KOPT-K1 (cell line): ENCODE measurements around the gene MORN5.
"Not testable (repeated sequence)": the region's sequence is repeated elsewhere in the genome, so short reads cannot be mapped to it uniquely, and the experiment has no call there.

Experiments used
- H3K27ac ChIP-seq: fragments of 200-600 bp; sonication (generic); 2 replicates; pipeline ENCODE4 v1.5.1; 2016; ENCODE audit warnings: antibody characterized with exemption, mild to moderate bottlenecking, low read depth, low read length; ENCODE audit not compliant: poor library complexity, severe bottlenecking
- H3K36me3 ChIP-seq: fragments of 200-600 bp; sonication (generic); 2 replicates; pipeline ENCODE4 v1.5.1; 2017; ENCODE audit warnings: antibody characterized with exemption, mild to moderate bottlenecking, low read length, moderate library complexity; ENCODE audit not compliant: insufficient read depth
- H3K9me3 ChIP-seq: fragments of 200-600 bp; sonication (generic); 2 replicates; pipeline ENCODE4 v1.5.1; 2017; ENCODE audit warnings: antibody characterized with exemption, low read length, mild to moderate bottlenecking; ENCODE audit not compliant: insufficient read depth, poor library complexity, severe bottlenecking

MORN5 gene

DNA sequence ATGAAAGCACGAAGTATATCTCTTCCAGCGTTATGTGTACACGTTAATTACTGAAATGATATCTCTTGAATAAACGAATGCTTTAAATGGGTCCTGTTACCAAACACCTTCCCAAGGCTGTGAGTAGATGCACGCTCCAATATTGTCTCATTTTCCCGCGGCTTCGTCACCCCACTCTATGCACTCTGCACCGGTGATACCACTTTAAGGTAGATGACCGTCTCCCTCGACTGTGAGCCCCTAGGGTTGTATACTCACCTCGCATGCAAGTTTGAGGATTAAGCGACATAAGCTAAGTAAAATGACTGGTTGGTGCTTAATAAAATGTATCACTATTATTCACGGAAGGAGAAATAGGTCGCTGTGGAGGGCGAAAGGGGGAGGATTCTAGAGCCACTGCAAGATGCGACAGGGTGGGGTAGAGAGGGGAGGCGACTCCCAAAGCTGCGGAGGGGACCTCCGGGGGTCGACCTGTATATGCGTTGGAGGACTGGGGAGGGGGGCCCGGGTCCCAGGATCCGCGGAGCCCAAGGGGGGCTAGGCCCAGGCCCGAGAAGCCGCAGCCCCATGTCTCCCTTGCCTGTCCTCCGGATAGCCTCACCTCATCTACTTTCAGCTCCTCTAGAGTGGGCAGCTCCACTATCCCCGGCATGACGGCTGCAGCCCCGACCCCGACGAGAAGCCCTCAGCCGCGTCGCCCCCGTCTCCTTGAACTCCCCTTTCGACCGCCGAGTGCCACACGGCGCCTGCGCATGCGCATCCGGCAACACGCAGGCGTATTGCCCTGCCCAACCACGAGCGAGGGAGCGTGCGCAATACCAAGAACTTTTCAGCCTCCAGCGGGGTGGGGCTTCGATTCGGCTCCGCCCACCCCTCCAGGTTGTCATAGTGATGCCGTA is at the start of gene MORN5, which contains the start of gene NDUFA8:
TSS of gene MORN5 (plus strand) at position 883 of the 899 bp plus-strand sequence. CDS start 65 bp downstream, outside the sequence.
TSS of gene NDUFA8 (minus strand) at position 754 of the 899 bp plus-strand sequence. CDS start at position 652, 102 bp downstream.
- peaks cover 9% of the 10 kb centered on the region for H3K9me3 ChIP-seq
- H3K27ac ChIP-seq, result peak within 1 kb of the TSS; percentile 72
- H3K36me3 ChIP-seq, result no peaks in the 10 kb centered on the region

DNA sequence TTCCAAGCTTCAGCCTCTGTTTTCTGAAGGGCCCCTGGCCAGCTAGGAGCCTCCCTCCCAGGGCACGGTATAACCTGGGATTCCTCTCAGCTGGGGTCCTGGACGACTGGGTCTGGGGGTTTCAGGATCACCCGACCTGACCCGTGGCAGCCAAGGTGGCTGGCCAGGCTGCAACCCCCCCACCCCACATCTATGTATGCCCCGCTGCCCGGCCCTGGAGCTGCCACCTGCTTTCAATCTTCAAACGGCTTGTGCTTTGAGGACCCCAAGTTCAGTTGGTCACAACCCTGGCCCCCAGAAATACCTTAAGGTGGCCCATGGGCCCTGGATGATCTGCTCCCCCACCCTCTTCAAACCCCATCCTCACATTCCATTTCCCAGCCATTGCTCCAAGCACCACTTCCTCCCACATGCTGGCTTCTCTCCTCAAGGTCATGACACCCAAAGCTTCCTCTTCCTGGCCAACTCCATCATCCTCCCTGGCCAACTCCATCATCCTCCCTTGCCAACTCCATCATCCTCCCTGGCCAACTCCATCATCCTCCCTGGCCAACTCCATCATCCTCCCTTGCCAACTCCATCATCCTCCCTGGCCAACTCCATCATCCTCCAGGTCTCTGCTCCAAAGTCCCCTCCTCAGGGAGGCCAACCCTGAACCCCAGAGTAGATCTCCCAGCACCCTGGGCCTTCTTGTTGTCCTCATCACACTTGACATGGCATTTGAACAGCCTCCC is 49.4 kb upstream of the MORN5 start:
- no peaks in the 10 kb centered on the region for H3K9me3 ChIP-seq
- no peak overlapping the region for H3K27ac ChIP-seq
- H3K36me3 ChIP-seq, result no peaks in the 10 kb centered on the region

DNA sequence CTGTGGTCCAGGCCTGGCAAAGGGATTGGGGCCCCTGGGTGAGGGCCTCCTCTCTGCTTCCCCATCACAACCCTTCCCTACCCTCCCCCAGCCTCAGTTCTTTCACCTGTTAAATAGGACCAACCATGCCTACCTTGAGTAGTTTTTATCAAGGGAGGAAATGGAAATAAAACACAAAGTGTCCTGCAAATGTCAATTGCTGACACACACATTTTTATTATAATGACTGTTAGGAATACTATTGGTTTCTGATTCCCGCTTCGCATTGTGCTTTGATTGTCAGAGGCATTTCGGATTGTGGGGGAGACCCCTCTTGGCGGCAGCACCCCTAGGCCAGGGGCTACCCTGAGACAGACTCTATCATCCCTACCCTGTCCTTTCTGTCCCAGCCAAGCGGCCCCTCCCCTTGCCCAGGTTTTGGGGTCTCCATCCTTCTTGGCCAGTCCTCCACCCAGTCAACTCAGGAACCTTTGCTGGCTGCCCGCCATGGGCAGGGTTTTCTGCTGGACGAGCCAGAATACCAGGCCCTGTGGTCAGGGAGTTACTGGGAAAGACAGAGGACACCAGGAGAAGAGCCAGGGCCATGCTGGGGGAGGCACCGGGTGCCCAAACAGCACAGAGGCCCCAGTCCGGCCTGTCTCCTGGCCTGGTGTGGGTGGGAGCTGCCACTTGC is 48.2 kb upstream of the MORN5 start:
- H3K9me3 ChIP-seq, result no peaks in the 10 kb centered on the region
- no peak overlapping the region for H3K27ac ChIP-seq
- H3K36me3 ChIP-seq, result no peaks in the 10 kb centered on the region

DNA sequence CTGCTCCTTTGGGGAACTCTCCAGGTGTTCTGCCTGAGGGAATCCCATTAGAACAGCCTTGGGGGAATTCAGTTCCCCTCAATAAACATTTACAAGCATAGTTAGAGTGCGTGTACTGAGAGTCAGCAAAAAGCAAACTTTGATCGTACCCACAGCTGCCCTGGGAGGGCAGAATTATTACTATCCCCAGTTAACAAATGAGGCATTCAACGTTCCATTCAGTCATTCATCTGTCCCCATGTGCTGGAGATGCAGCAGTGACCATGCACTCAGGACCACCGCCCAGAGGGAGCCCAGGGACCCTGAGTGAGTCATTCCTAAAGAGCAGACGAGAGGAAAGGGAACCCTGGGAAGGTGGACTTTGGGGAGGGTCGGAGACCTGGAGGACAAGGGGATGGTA is 47.5 kb upstream of the MORN5 start:
- Histone ChIP-seq H3K9me3 (no peaks in the 10 kb centered on the region), H3K36me3 (no peaks in the 10 kb centered on the region), H3K27ac (no peak overlapping the region)

DNA sequence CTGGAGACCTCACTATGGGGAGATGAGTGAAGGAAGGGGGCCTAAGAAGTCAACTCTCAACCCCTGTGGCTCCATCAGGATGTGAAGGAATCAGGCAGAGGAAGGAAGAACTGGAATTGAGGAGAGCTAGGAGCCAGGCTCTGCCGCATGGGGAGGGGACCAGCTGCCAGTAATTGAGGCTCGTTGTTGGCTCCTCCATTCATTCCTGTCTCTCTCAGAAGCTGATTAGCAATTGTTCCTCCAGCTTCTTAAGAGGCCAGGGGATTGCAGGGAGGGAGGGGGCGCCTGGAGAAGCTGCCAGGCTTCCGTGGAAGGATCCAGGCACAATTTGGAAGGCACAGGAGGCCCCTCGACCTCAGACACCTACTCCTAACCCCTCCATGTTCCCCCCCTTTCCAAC is 46.1 kb upstream of the MORN5 start:
- Histone ChIP-seq H3K27ac (no peak overlapping the region), H3K9me3 (no peaks in the 10 kb centered on the region), H3K36me3 (no peaks in the 10 kb centered on the region)

DNA sequence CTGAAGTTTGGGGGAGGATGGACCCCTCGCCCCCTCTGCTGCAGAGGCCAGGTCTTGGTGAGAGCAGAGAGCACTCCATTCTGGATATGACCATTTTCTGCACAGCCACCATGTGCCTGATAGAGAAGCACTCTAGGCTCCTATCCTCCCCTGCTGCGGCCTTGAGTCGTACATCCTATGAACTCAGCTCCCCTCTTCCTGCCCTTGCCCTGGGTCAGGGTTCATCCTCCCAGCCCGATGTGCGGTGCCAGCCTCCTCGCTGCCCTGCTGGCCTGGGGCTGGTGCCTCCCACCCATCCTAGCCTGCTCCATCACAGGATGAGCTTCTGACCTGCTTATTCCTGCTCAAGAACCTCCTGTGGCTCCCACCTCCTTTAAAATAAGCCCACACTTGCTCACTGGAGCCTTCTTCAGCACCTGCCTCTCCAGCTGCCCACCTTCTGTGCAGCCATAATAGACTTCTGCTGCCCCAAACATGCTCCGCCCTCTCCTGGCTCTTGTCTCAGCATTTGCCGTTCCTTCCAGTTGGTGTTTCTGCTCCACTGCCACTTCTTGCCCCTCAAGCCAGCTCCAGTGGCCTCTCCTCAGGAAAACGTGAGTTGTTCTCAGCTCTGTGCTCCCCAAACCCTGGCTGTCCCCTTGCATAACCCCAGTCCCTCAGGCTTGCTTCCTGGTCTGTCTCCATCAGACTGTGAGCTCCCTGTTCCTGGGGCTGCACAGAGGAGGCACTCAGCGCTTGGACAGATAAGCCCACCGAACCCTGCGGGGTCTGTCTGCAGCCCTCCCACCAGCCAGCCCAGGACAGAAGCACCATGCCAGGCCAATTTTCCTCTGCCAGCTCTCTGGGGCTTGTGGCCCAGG is 44.3 kb upstream of the MORN5 start:
- H3K27ac ChIP-seq, result no peak overlapping the region
- no peaks in the 10 kb centered on the region for H3K9me3 ChIP-seq
- no peaks in the 10 kb centered on the region for H3K36me3 ChIP-seq

DNA sequence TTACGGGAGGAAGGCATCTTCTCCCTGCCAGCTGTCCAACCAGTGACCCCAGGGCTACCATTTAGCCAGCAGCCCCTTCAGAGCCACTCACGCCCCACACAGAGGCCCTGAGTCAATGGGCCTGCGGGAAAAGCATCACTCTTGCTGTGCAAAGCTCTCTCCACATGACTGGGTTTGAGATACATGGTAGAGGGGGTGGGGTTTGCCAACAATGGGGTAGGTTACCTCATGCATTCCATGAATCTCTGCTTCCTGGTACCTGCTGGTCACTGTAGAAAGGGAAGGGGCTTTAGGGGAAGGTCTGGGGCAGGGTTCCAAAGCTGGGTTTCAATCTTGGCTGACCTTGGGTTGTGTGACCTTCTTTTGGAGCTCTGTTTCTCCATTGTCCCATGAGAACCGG is 43.7 kb upstream of the MORN5 start:
- no peaks in the 10 kb centered on the region for H3K9me3 ChIP-seq
- H3K27ac ChIP-seq, result no peak overlapping the region
- no peaks in the 10 kb centered on the region for H3K36me3 ChIP-seq

DNA sequence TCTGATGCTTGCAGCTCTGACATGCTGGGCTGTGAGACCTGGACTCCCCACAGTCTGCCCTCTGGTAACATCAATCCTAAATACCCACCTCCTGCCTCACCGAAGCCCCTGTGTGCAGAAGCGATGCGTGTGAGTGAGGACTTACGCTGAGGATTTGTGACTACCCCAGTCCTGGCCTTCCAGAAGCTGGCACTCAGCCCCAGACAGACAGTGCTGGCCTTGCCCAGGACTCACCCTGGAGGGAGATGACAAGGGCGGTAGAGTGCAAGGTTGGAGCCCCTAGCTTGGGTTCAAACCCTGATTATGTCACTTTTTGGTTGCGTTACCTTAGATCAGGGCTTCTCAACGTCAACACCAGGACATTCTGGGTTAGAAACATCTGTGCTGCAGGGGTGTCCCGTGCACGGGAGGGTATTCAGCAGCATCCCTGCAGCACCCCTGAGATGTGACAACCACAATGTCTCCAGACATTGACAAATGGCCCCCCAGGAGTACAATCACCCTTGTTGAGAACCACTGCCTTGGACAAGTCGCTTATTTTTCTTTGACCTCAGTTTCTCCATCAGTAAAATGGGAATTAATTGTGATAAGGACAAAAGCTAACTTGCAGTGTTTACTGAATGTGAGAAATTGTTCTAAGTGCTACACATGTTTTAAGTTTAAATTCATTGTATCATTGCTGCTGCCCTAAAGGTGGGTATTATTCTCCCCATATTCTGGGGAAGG is 43.1 kb upstream of the MORN5 start:
- H3K9me3 ChIP-seq, result no peaks in the 10 kb centered on the region
- H3K27ac ChIP-seq, result no peak overlapping the region
- no peaks in the 10 kb centered on the region for H3K36me3 ChIP-seq

DNA sequence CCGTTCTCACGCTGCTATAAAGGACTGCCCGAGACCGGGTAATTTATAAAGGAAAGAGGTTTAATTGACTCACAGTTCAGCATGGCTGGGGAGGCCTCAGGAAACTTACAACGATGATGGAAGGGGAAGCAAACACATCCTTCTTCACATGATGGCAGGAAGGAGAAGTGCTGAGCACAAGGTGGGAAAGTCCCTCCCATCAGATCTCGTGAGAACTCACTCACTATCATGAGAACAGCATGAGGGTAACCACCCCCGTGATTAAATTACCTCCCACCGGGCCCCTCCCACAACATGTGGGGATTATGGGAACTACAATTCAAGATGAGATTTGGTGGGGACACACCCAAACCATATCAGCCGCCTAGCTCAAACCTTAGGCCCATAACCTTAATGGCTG is 42.5 kb upstream of the MORN5 start:
- H3K36me3 ChIP-seq, H3K9me3 ChIP-seq, H3K27ac ChIP-seq: not testable (repeated sequence)

DNA sequence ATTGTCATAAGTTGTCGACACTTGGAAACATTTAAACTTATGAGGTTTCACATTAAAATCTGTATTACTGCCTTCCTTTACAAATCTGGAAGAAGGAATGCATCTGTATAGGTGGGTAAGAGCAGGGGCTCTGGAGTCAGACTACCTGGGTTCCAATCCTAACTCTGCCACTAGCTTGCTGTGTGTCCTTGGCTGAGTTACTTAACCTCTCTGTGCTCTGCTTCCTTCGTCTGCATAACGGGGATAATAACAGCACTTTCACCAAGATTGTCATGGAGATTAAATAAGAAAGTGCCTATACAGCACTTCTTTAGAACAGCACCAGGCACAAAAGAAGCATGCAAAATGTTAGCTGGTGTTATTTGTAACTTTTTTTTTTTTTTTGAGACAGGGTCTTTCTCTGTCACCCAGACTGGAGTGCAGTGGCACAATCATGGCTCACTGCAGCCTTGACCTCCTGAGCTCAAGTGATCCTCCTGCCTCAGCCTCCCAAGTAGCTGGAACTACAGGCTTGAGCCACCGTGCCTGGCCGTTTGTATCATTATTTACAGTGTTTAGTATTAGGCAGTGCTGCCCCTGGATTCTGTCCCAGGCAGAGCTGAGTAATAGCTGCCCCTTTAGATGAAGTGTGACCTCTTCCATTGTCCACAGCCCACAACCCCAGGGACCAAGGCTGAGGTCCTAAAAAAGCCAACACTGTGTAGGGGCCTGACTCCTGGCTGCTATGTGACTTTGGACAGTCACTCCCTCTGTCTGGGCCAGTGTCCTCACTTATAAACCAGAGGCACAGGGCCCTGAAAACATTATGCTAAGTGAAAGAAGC is 41.2 kb upstream of the MORN5 start:
- Histone ChIP-seq H3K27ac (no peak overlapping the region), H3K9me3 (no peaks in the 10 kb centered on the region), H3K36me3 (no peaks in the 10 kb centered on the region)

DNA sequence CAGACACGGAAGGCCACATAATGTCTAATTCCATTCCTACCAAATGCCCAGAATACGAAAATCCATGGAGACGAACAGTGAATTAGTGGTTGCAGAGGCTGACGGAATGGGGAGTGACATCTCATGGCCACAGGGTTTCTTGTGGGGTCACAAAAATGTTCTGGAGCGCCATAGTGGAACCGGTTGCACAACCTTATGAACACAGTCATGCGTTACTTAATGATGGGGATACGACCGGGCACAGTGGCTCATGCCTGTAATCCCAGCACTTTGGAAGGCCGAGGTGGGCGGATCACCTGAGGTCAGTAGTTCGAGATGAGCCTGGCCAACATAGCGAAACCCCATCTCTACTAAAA is 40.6 kb upstream of the MORN5 start:
- Histone ChIP-seq H3K9me3 (no peaks in the 10 kb centered on the region), H3K36me3 (no peaks in the 10 kb centered on the region), H3K27ac (no peak overlapping the region)

DNA sequence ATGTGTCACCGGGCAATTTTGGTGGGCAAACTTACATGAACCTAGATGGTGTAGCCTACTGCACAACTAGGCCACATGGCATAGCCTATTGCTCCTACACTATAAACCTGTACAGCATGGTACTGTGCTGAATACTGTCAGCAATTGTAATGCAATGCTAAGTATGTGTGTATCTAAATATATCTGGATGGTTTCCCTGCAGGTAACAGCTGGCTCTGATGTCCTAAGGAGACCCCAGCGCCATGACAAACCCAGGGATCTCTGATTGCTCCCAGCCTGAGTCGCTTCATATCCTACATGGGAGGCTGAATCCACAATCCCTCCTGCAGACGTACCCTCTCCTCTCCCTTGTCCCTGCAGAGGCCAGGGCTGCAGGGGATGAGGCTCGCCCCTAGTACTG is 40.0 kb upstream of the MORN5 start:
- no peak overlapping the region for H3K27ac ChIP-seq
- no peaks in the 10 kb centered on the region for H3K36me3 ChIP-seq
- H3K9me3 ChIP-seq, result no peaks in the 10 kb centered on the region

DNA sequence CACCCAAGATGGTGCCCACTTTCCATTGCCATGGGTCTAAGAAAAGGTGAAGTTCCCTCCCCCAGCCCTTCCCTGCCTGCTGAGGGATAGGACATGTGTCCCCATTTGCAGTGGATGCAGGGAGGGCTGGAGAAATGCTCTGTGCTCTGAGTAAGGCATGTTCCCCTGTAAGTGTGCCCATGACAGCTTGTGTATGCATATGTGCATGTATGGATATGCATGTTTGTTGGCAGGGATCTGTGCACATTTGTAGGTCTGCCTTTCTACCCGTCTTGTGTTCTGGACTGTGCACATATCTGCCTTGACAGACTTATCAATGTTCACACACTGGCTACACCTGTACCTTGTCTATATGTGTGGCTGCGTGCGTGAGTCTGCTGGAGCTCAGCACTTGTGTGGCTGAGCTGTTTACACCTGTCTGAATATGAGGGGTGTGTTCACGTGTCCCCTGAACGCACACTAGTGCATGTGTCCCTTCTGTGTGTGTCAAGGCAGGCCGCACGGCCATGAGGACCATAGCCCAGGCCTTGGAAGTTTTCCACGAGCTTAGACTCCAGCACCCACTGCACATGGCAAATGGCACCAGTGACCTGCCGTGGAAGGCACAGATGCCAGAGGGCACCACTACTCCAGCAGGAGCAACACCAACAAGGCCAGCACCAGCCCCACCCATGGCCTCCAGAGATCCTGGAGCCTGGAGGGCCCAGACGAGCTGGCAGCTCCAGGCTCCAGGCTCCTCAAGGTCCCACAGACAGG is 39.2 kb upstream of the MORN5 start:
- H3K36me3 ChIP-seq, result no peaks in the 10 kb centered on the region
- H3K27ac ChIP-seq, result no peak overlapping the region

More for the DNA sequence above, 39.2 kb upstream of the MORN5 start:
- no peaks in the 10 kb centered on the region for H3K9me3 ChIP-seq
